ENCODE results near the gene SSTR4.

- no peak for TF ChIP-seq MEIS2 (CRISPR knock-in tag; IDR thresholded peaks at IDR 0.05)
- no peak for TF ChIP-seq YEATS2 (CRISPR knock-in tag; IDR thresholded peaks at IDR 0.05; ENCODE audit: borderline replicate concordance)
- TF ChIP-seq PBX3 (CRISPR knock-in tag; IDR thresholded peaks at IDR 0.05; ENCODE audit: borderline replicate concordance) = no peak
- no peak for TF ChIP-seq CBFB (CRISPR knock-in tag; IDR thresholded peaks at IDR 0.05)
- no peak for TF ChIP-seq PHF5A (CRISPR knock-in tag; IDR thresholded peaks at IDR 0.05; ENCODE audit: low read depth, unreplicated experiment)
- TF ChIP-seq REST (IDR thresholded peaks at IDR 0.05; ENCODE audit: borderline replicate concordance in 1 of 2, low read depth in 1 of 2, low read length in 2 of 2) = no peak
- no peak for TF ChIP-seq ZNF629 (CRISPR knock-in tag; conservative IDR thresholded peaks at IDR 0.05)
- TF ChIP-seq TARDBP (CRISPR knock-in tag; IDR thresholded peaks at IDR 0.05) = no peak
- TF ChIP-seq GTF3A (CRISPR knock-in tag; conservative IDR thresholded peaks at IDR 0.05) = no peak
- no peak for TF ChIP-seq FOXC1 (CRISPR knock-in tag; IDR thresholded peaks at IDR 0.05; ENCODE audit: borderline replicate concordance)
- TF ChIP-seq NR2F6 (IDR thresholded peaks at IDR 0.05) = no peak
- no peak for TF ChIP-seq NR2F6 (CRISPR knock-in tag; IDR thresholded peaks at IDR 0.05)
- TF ChIP-seq EZH2 (conservative IDR thresholded peaks at IDR 0.05; ENCODE audit: low read depth, low read length) = no peak
- TF ChIP-seq POLR2A (IDR thresholded peaks at IDR 0.05; ENCODE audit: insufficient read depth in 1 of 2, low read depth in 2 of 2, low read length in 2 of 2) = no peak
These were observed 12.3 kb upstream of the SSTR4 start for GRCh38 chr20:23022849-23023248.

Data from HepG2 (cell line).